GM18858 (cell line): Measurements from ENCODE around the gene SERTAD1.
"Not testable (repeated sequence)": the region's sequence is repeated elsewhere in the genome, so short reads cannot be mapped to it uniquely, and the experiment has no call there.

Experiments used
- ATAC-seq: cut with Tn5 transposase; IDR thresholded peaks from one replicate; pipeline ENCODE4 v1.9.1; 2021; ENCODE audit not compliant: unreplicated experiment

The SERTAD1 gene

DNA sequence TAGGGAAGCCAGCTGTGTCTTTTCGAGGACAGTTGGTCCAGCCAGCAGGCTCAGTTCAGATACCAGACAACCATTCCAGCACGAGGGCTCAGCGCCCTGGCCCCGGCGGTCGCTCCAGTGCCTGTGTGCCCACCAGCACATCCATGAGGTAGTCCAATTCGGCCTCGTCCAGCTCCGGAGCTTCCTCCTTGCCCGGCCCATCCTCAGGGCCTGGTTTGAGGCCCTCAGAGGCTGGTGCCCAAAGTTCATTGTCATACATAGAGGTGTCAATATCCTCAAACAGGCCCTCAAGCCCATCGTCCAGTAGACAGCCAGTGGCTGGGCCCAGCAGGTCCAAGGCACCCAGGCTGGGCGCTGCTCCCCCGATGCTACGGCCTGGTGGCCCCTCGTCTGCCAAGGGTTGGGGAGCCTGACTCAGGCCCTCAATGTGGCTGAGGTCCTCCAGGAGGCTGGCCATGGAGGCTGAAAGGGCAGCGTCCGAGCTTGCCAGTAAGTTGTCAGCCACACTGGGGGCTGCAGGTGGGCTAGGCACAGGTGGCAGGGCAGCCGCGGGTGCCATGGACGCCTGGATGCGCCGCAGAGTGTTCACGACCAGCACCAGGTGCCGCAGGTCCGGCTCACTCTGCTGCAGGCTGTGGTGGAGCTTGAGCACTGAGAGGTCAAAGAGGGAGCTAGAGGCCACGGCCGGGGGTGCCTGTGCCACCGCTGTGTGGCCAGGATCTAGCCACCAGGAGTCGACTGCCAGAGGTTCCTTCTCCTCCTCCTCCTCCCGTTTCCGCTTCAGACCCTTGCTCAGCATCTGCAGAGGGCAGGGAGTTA, 2.8 kb downstream of the SERTAD1 start:
- no peak for ATAC-seq

DNA sequence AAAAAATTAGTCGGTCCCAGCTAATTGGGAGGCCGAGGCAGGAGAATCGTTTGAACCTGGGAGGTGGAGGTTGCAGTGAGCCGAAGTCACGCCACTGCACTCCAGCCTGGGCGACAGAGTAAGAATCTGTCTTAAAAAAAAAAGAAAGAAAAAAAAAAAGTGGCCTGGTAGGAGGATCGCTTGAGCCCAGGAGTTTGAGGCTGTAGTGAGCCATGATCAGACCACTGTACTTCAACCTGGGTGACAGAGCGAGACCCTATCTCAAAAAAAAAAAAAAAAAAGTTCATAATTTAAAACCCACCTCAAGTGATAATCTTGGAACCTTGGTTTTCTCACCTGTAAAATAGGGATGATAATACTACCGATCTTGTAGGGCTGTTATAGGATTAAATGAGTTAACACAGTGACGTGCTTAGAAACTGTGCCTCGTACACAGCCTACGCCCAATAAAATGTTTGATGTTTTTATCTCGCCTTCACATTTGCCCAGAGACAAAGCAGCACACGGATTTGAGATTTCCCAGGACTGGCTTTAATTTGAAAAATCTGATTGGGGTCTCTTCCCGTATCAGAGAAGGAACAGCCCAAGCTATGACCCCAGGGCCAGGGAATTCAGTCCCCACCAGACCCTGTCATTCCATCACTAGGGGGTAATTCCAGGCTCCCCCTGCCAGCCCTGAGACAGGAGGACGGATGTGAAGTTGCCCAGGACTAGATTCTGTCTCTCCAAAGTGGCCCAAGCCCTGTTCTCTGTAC, 3.6 kb downstream of the SERTAD1 start:
- ATAC-seq: no peak

DNA sequence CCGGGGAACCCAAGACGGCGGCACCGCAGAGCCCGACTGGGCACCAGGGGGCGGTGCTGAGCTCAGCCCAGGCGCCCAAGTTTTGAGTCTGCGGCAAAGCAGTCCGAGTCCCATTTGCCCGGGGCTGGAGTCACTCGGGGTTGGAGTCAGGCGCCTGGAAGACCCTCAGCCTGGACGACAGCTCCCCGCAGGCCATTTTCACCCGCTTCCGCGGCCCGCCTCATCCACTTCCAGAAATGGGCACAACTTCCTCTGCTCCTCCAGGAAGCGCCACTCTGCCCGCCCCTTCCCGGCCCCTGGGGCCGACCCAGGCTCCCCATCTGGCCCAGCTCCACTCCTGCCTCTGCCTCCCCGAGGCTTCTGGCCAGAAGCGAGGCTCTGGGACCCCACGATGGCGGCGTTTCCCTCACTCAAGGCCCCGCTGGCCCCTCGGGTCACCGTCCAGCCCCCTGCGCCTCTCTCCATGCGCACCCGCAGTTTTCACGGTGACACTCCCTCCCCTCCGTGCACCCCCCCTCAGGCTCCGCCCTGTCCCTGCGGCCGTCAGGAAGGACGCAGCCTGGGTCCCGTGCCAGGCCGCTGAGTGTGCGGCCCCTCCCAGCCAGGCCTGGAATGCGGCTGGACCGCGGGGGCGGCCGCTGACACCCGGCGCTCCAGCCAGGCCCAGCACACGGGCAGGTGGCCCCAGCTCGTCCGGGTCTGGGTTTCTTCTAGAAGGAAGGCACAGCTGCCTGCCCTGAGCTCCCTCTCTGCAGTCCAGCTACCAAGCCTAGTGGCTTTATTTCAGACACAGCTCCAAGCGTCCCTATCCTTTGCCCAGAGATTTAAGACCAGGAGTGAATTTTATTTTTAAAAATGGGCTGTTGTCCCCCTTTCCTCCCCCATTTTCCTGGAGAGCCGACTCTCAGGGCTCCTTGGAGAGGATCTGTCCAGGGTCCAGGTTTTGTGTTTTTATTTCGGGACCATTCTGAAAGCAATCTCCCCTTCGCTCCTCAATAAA, 4.7 kb downstream of the SERTAD1 start:
- no peak for ATAC-seq

DNA sequence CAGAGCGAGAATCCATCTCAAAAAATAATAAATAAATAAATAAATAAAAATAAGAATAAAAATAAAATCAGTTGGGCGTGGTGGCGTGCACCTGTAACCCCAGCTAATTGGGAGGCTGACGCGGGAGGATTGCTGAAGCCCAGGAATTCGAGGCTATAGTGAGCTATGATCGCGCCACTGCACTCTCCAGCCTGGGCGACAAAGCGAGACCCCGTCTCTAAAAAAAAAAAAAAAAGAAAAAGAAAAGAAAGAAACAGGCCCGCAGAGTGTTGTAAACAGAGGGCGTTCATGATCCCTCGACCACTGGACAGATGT, 5.4 kb downstream of the SERTAD1 start:
- ATAC-seq: no peak

DNA sequence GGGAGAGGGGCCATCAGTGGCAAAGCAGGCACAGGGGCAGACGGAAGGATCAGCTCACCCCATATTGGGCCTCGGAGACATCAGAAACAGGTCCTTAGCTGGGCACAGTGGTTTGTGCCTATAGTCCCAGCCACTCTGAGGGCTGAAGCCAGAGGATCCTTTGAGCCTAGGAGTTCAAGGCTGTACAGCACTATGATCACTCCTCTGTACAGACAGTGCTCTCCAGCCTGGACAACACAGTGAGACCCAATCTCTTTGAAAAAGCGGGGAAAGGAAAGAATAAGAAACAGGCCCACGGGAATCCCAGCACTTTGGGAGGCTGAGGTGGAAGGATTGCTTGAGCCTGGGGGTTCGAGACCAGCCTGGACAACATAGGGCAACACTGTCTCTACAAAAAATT, 6.0 kb downstream of the SERTAD1 start:
- no peak for ATAC-seq

DNA sequence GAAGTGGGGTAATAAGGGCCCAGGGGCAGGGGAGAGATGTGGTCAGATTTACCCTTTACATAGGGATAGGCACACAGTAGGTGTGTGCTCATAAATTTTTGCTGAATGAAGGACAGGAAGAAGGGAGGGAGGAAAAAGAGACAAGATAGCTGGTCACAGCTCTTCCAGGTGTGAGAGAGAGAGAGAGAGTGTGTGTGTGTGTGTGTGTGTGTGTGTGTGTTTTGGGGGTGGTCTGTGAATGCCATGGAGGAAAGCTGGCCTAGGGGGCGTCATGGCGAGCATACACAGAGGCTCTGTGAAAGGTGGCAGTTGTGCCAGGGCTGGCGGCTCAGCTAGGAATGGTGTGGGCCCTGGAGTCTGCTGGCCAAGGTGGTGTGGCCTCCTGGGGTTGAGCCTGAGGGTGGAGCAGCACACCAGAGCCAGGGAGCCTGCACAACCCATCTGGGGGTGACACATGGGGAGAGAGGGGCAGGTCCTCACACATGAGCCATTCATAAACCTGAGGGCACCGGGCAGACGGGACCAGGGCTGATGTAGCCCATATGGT, 6.7 kb downstream of the SERTAD1 start:
- no peak for ATAC-seq

DNA sequence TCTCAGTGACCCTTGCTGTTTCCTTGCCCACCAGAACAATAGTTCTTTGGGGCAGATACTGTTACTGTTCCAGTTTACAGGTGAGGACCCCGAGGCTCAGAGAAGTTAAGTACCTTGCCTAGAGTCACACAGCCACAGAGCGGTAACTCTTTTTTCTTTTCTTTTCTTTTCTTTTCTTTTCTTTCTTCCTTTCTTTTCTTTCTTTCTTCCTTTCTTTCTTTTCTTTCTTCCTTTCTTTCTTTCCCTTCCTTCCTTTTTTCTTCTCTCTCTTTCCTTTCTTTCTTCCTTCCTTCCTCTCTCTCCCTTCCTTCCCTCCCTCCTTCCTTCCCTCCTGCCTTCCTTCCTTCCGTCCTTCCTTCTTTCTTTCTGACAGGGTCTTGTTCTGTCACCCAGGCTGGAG, 7.8 kb downstream of the SERTAD1 start:
- no peak for ATAC-seq

DNA sequence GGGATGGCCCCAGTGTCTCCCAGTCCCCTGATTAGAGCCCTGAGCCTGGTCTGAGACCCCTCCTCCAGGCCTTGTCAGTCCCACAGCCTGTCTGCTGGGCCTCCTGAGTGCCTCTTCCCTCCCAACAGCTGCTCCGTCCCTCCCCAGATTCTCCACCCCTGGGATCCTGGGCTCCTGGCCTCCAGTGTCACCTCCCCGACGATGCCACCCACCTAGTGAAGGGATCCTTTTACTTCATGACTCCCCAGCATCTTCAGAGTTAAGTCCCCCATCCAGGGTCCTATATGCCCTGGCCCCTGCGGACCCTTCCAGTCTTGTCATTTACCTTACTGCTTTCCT, 8.2 kb downstream of the SERTAD1 start:
- no peak for ATAC-seq

DNA sequence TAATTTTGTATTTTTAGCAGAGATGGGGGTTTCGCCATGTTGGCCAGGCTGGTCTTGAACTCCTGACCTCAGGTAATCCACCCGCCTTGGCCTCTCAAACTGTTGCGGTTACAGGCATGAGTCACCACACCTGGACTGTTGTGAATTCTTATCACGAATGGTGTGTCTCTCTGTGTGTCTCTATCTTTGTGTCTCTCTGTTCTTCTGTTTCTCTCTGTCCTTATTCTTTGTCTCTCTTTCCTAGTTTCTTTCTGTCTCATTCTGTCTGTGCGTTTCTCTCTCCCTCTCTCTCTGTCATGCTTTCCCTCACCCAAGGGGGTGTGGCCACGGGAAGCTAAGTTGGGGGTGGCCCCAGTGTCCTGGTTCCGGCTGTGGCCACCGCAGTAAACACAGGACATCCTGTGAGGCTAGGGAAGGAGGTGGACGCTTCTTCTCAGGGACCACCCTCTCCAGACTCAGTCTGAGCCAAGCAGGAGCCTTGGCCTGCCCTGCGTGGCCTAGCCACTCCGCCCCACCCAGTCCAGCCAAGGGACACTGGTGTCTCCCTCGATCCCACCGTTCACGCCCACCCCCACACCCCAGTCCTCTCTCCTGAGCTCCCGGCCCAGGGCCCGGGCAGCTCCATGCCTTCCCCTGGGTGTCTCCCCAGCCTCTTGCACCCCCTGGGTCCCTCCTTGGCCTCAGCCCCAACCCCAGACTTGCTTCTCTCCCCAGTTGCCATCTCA, 8.7 kb downstream of the SERTAD1 start:
- ATAC-seq: no peak

DNA sequence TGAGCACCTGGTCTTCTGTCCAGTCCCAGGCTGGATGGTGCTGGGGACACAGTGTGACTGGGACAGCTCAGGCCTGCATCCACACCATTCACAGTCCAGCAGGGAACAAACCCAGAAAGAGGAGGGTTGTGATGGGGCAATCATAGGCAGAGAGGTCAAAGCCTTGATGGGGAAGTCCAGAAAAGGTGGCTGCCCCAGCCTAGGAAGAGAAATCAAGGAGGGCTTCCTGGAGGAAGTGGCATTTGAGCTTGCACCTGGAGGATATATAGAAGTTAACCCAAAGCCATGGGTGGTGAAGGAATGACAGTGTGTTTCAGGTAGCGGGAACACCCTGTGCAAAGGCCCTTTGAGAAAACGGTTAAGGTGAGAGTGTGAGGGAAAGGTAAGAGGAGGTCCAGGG, 10.0 kb downstream of the SERTAD1 start:
- ATAC-seq: no peak

DNA sequence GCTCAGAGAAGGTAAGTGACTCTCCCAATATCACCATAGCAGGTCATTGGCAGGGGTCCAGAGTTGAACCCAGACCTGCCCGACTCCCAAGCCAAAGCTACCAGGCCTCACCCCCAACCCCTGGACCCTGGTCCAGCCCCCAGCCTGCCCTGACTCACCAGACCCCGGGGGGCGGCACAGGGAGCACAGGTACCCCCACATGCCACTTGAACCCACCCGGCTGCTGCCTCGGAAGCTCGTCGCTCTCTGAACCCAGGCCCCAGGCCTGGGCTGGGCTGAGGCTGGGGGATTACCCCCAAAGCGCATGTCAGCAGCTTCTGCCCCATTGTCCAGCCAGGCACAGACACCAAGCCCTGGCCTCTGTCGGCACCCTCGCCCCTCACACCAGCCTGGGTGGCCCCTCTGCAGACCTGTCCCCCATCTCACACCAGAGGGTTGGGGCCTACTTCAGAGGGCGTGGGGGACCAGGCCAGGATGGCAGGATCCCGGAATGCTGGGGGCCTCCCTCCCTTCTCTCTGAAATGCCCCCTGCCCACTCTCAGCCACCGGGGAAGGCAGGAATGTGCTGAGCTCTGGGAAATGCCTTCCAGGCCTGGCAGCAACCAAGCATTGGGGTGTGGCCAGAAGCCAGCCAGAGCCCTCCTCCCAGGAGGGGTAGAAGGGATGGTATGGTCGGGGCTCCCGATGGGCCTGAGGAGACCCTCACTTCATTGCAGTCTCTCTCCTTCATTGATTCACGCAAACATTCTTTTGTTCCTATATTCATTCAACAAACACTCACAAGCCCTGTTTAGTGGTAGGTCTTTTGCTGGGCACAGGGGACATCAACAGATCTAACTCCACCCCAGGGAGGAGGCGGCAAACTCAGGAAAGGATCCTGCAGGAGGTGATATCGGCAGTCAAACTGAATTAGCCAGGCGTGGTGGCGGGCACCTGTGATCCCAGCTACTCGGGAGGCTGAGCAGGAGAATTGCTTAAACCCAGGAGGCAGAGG, 11.0 kb downstream of the SERTAD1 start:
- no peak for ATAC-seq

DNA sequence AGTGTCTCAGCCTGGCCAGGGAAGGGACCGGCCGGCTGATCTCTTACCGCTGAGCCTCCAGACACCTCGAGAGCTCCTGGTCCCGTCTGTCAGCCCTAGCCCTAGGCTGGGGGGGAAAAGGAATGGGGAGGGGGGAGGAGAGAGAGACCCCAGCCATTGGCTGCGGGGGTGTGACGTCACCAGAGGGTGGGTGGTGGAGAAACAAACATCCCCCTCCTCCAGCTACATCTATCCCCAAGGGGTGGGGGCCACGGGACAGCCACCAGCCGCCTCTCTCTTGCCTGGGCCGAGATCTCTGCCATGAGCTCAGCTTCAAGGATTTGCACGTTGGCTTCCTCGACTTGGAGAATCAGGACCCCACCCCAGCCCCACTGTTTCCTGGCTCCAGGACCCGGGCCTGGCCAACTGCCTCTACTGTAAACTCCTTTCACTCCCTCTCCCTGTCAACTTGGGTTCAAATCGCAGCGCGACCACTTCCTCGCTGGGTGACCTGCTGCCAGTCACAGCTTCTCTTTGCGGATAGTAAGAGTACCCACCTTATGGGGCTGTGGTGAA, 12.4 kb downstream of the SERTAD1 start, which contains the start of gene PRX:
Gene PRX, minus strand, starts transcription at position 88 of the 555 bp plus-strand sequence. CDS start 5,446 bp downstream, outside the sequence.
- no peak for ATAC-seq

DNA sequence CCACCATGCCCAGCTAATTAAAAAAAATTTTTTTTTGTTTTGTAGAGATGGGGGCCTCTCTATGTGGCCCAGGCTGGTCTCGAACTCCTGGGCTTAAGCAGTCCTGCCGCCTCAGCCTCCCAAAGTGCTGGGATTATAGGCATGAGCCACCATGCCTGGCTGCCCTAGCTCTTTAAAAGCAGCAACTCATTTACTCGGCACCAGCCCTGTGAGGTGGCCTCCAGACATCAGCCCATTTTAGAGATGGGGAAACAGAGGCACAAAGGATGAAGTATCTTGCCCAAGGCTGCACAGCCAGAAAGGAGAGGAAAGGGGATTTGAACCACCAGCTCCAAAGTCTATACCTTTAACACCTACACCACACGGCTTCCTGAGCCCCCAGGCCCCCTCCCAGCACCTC, 12.9 kb downstream of the SERTAD1 start:
- no peak for ATAC-seq

DNA sequence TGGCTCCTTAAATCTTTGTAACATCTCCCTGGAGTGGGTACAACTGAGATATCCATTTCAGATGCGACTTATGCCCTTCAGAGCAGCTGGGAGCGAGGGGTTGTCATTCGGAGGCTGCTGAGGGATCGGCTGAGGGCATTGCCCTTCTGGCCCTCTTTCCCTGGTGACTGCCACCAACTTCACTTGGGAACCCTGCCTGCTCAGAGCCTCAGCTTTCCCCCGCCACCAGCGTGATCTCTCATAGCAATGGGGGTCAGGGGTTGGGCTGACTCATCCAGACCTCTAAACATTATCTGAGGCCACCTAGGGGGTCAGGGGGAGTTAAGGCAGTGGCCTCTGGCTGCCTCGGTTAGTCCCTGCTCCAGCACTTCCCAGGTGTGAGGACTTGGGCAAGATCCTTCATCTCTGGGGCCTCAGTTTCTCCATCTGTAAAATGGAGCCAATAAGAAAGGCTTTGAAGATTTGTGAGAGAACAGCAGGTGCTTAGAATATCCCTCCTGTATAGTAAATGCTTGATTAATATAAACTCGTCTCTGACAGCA, 13.8 kb downstream of the SERTAD1 start:
- ATAC-seq: no peak

DNA sequence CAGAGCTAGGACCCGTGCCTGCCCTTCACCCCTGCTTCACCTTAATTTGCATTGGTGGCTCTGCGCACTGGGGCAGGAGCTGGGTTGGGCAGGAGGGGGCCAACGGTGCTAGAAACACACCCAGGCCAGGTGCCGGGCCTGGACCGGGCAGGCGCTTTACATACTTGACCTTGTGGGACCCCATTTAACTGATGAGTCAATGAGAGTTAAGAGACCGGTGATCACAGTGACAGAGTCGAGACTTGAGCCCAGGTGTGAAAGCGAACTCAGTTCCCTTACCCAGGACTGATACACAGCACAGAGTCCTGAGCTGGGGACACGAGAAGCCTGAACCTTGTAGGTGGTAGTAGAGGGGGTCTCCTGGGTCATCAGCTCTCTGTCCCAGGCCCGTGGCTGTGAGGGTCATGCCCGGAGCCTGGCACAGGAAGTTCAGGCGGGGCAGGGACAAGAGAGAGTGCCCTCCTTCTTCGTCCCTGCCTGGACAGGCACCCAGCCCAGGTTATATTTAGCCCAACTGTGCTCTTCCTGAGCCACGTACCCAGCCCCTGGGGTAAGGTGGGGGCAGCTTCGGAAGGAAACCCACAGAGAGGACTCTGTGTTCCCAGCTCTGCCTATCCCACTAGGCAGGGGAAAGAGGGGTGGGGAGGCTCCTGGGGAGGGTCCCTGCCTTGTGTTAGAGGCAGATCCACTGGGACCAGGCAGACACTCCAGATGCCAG, 14.5 kb downstream of the SERTAD1 start:
- ATAC-seq: no peak

DNA sequence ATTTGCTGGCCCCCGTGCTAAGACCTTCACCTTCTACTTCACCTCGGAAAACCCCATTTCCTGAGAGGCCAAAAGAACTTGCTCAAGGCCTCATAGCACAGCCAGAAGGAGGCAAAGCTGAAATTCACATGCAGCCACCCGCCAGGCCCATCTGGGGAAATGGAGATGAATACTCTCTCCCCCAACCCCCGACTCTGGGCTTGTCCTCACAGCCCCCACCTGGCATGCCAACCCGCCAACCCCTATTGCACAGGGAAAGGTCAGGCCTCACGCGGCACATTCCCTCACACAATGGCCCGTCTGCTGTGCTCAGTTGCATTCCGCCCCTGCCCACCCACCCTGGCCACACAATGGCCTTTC, 15.8 kb downstream of the SERTAD1 start:
- no peak for ATAC-seq

DNA sequence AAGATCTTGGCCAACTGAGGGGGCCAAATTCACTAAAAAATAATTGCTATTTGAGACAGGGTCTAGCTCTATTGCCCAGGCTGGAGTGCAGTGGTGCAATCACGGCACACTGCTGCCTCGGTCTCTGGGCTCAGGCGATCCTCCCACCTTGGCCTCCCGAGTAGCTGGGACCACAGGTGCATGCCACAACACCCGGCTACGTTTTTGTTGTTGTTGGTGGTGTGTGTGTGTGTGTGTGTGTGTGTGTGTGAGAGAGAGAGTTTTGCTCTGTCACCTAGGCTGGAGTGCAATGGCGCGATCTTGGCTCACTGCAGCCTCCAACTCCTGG, 17.2 kb downstream of the SERTAD1 start:
- not testable (repeated sequence) for ATAC-seq
